GM19099 (cell line): ENCODE measurements around the gene HUWE1.

Experiments used
- POLR2A ChIP-seq: IDR thresholded peaks from 3 replicates; pipeline ENCODE4 v1.6.1; 2011; ENCODE audit warnings: low read depth; ENCODE audit not compliant: insufficient read length; ENCODE audit errors: extremely low read depth

The HUWE1 gene, protein sequence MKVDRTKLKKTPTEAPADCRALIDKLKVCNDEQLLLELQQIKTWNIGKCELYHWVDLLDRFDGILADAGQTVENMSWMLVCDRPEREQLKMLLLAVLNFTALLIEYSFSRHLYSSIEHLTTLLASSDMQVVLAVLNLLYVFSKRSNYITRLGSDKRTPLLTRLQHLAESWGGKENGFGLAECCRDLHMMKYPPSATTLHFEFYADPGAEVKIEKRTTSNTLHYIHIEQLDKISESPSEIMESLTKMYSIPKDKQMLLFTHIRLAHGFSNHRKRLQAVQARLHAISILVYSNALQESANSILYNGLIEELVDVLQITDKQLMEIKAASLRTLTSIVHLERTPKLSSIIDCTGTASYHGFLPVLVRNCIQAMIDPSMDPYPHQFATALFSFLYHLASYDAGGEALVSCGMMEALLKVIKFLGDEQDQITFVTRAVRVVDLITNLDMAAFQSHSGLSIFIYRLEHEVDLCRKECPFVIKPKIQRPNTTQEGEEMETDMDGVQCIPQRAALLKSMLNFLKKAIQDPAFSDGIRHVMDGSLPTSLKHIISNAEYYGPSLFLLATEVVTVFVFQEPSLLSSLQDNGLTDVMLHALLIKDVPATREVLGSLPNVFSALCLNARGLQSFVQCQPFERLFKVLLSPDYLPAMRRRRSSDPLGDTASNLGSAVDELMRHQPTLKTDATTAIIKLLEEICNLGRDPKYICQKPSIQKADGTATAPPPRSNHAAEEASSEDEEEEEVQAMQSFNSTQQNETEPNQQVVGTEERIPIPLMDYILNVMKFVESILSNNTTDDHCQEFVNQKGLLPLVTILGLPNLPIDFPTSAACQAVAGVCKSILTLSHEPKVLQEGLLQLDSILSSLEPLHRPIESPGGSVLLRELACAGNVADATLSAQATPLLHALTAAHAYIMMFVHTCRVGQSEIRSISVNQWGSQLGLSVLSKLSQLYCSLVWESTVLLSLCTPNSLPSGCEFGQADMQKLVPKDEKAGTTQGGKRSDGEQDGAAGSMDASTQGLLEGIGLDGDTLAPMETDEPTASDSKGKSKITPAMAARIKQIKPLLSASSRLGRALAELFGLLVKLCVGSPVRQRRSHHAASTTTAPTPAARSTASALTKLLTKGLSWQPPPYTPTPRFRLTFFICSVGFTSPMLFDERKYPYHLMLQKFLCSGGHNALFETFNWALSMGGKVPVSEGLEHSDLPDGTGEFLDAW (N-terminal part only)

DNA sequence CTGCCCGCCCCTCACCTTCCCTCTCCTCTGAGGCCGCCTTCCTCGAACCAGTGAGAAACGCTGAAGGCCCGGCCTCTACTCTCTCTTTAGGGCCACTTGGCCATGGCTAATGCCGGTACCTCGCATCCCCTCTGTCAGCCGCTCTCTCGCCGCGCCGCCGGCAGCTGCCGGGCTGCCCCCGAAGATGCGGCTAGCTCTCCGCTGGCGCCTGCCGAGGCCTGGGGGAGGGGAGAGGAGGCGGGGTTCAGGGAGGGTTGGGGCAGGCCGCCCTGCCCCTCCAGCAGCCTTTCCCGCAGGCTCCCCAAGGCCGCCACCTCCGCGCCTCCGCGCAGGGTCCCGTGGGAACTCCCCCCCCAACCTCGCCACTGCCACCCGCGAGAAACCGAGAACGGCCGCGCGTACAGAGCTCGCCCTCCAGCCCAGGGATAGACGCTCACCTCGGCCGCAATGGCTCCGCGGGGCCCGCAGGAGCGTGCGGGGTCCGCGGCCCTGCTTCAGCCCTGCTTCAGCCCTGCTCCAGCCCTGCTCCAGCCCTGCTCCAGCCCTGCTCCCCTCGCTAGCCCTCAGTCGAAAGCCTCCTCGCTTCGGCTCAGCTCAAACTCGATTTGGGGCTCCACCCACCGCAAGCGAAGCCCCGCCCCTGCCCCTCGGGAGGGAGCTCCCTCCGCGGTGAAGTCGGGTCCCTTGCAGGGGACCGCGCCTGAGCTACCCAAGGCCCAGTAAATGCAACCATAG lies at the start of gene HUWE1:
TSS of gene HUWE1 (minus strand) at position 569 of the 735 bp plus-strand sequence. CDS start 32,612 bp downstream, outside the sequence.
- TF ChIP-seq POLR2A, result peak; percentile 79

DNA sequence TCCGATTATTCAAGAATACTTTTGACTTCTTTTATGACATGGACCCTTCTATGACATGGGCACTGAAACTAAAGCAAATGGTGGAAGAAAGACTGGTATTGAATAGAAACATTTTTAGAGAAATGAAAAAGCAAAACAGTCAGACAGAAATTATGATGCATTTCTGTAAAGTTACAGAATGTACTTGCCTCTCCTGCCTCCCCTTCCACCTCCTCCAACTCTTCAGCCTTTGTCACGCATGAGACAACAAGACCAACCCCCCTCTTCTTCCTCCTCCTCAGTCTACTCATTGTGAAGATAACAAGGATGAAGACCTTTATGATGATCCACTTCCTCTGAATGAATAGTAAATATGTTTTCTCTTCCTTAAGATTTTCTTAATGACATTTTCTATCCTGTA lies 46.3 kb upstream of the HUWE1 start:
- no peak for TF ChIP-seq POLR2A

DNA sequence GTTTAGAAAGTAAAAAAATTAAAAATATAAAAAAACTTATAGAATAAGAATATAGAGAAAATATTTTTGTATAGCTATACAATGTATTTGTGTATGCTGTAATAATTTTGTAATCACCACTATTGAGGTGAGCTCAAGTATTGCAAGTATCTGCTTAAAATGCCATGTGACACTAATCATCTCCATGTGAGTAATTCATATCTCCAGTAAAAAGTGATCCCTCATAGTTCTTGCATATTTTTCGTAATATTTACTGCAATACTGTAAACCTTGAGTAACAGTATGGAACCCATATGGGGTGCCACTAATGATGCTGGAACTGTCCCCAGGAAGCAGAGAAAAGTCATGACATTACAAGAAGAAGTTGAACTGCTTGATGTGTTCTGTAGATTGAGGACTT lies 43.2 kb upstream of the HUWE1 start:
- no peak for TF ChIP-seq POLR2A

DNA sequence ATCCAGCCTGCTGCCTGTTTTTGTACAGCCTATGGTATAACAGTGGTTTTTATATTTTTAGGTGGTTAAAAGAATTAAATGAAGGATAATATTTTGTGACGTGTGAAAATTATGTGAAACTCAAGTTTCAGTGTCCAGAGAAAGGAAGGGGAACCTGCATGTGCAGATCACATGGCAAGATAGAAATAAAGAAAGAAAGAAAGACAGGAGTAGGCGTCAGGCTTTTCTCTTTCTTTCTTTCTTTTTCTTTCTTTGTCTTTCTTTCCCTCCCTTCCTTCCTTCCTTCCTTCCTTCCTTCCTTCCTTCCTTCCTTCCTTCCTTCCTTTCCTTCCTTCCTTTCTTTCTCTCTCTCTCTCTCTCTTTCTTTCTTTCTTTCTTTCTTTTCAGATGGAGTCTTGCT lies 42.0 kb upstream of the HUWE1 start:
- no peak for TF ChIP-seq POLR2A

DNA sequence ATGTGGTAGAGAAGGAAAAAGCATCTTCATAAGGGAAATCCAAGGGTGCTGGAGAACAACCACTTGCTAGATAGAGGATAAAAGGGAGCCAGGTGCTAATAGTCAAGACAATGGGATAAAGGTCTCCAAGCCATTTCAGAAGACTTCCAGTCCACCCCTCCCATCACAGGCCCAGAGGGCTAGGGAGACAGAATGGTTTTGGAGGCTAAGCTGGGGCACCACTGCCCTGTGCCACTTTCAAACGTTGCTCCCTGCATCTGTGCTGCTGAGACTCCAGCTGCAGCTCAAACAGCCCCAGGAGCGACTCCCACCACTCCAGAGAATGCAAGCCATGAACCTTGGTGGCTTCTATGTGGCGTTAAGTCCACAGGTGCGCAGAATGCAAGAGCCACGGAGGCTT lies 38.4 kb upstream of the HUWE1 start:
- no peak for TF ChIP-seq POLR2A

DNA sequence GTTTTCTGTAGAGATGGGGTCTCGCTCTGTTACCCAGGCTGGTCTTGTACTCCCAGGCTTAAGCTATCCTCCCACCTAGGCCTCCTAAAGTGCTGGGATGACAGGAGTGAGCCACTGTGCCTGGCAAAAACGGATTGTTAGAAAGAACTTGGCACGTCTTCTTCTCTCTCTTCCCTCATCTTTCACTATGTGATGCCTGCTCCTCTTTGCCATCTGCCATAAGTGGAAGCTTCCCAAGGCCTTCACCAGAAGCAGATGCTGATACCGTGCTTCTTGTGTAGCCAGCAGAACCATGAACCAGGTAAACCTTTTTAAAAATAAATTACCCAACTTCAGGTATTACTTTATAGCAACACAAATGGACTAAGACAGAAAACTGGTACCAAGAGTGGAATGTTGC lies 36.9 kb upstream of the HUWE1 start:
- no peak for TF ChIP-seq POLR2A

DNA sequence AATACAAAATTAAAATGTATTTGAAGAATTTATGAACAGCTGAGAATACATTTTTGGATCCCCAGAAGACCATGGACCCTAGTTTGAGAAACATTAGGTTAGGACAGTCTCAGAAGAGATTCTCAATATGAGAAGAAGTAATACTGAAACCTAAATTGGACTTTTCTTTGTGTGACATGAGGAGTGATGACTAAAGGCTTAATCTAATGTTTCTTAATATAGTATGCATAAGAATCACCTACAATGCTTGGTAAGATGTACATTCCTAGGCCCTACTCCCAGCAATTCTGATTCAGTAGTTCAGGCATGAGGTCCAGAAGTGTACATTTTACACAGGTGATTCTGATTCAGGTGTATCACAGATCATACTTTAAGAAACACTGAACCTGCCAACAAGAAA lies 31.6 kb upstream of the HUWE1 start:
- TF ChIP-seq POLR2A, result no peak

DNA sequence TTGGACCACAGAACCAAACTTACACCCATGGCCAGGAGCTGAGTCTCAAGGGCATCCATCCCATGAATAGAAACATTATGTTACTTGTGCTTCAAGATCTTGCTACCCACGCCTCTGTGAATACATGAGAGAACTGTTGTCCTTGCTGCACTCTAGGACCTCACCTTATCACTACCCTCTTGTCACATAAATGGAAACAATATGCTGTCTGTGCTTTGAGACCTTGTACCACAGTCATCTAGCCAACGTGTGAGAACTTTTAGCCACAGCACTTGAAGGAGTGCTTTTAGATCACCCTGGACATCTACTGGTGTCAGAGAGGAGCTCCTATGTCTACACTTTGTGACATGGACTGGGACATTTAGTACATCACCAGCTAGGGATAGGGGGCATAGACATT lies 30.7 kb upstream of the HUWE1 start:
- TF ChIP-seq POLR2A, result no peak

DNA sequence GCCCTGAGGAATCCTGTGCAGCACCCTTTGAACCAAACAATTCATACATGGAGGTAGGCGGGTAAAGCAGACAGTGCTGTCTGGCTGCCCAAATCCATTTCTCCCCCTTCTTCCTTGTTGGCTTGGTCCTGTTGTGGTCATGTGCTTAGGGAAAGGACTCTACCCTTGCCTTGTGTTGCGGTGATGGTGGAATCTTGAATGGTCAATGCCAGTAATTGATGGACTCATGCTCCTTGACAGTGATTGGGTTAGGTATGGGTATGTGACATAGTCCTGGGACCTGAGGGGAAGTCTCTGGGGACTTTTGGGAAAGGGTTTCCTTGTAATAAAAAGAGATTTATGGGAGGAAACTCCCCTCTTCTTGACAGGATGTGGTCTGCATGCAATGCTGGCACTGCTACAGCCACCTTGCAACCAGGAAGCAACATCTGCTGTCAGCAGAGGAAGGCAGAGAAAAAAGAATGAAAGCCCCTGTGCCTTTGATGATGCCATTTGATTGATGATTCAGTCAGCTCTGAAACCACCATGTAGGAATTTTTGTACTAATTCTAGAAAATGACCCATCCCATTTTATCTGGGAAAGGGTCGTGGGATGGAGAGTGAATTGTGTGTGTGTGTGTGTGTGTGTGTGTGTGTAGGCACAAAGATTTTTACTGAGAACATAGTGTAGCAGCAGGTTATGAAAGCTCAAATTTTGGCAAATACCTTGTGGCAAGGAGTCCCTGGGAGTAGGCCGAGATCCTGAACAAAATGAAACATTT lies 30.0 kb upstream of the HUWE1 start:
- peak; percentile 33 for TF ChIP-seq POLR2A

DNA sequence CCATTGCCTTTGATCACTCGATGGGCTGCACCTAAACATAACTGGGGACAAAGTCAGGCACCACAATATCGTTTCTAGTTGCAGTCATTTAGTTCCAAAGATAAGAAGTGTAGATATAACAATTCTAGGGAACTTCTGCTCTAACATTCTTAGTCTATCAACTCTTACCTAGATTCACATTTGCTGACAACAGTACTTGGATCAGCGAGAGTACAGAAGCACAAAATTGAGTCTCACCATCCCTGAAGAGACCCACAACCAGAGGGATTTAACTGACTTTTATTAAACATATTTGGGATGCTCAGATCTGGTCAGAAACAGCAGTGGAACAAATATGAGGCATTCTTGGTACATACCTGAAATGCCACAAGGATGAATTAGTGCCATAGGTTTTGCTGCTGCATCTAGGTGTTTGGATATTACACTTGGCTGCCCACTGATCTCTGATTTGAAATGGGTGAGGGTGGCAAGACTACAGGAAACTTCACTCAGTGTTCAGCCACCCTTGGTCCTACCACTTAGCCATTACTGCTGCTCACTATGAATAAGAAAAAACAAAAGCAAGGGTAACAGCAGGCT lies 28.9 kb upstream of the HUWE1 start:
- TF ChIP-seq POLR2A, result peak; percentile 35

DNA sequence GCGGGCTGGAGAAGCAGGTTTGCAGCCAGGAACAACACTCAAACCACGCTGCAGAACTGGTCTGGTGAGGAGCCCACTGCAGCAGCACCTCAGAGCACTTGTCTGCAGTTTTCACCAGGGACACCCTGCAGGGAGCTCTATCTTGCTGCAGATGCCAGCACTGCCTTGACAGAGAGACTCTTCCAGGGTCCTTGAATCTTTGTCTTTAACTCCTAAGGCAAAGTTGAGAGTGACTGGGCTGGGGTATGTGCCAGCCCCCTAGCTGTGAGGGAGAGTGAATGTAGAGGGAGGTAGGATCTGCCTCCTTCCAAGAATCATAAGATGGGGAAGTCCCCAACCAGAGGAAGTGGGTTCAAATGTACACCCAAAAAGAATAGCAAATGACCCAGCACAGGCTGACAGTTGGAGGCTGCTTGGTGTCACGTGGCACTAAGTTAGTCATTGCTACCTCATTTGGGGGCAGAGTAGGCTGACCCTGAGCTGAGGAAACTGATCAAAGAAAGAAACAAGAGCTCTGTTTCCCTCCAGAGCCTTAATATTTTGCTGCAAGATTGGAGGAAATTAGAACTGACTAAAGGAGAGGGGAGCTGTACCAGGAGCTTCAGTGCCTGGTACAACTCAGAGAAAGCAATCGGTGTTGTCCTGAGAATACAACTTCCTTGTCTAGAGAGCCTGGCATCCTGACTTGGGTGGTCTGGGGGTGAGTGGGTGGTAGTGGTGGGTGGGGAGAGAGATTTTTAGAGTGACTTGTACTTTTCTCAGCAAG lies 28.2 kb upstream of the HUWE1 start:
- peak; percentile 57 for TF ChIP-seq POLR2A

DNA sequence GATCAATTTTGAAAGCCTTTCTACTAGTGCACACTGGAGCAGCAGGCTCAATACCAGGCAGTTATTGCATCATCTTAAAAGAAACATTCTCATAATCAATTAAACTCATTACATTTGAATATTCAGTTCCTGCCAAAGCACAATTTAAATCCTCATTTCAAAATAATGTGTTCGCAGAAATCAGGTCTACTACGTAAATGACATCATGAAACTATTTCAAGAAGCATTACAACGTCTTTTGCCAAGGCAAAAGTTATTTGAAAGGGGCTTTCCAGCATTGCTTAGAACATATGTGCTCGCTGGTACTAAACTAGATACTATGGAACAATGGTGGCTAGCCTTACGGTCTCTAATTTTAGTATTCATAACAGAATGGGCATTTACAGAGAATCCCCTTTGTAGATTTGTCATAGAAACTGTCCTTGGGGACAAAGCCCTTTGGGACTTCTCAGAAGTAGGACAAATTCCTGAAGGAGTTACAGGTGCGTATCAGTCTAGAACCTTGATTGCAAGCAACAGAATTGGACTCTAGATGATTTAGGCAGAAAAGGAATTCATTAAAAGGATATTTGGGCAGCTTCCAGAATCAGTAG lies 27.6 kb upstream of the HUWE1 start:
- TF ChIP-seq POLR2A, result no peak

DNA sequence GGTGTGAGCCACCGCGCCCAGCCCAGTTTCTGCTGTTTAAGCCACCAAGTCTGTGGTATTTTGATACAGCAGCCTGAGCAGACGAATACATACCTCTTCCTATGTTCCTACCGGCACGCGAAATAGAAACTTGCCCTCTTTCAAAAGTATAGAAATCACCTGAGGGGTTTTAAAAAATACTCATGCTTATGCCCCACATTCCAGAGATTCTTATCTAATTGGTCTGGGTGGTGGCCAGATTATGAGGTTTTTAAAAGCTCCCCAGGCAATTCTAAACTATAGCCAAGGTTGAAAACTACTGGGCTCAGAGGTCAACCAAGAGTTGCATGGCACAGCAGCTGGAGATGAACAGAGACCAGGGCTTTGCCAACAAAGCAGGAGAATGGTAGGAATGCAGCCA lies 24.9 kb upstream of the HUWE1 start:
- TF ChIP-seq POLR2A, result no peak

DNA sequence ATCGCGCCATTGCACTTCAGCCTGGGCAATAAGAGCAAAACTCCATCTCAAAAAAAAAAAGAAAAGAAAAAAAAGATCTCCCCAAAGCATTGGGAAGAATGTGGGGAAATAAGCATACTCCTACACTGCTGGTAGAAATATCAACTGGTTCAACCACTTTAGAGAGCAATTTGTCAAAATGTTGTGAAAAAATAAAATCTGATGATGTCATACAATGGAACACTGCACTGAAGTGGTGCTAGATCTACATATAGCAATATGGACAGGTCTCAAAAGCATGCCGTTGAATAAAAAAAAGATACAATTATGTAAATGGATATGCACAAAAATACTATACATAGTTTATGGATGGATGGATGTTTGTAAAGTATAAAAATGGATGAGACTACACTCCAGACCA lies 18.3 kb upstream of the HUWE1 start:
- no peak for TF ChIP-seq POLR2A
